Measurements from ENCODE around the gene SLCO4A1.

- TF ChIP-seq CTCF (IDR thresholded peaks at IDR 0.05) (no peak), POLR2A (IDR thresholded peaks at IDR 0.05) (no peak)
Measured at GRCh38 chr20:62717933-62718332, 75.6 kb downstream of the SLCO4A1 start.

Data from uterus (tissue), 2 donors.